Measurements from ENCODE around the gene ASB3.
"Not testable (repeated sequence)": the region's sequence is repeated elsewhere in the genome, so short reads cannot be mapped to it uniquely, and the experiment has no call there.

The ASB3 gene

GRCh38 chr2:53786352-53786704 is 425 bp downstream of the ASB3 start:
- FAIRE-seq (no peak), DNase-seq (ENCODE audit: low spot score) (peak; percentile 27)

GRCh38 chr2:53785366-53785765 is 1.4 kb downstream of the ASB3 start:
- DNase-seq (ENCODE audit: low spot score): no peak
- no peak for FAIRE-seq

- no peak for FAIRE-seq
- no peak for DNase-seq (ENCODE audit: low spot score)
Measured at GRCh38 chr2:53784436-53784835, 2.3 kb downstream of the ASB3 start.

- FAIRE-seq: no peak
Measured at GRCh38 chr2:53782676-53783075, 4.1 kb downstream of the ASB3 start.

DNA sequence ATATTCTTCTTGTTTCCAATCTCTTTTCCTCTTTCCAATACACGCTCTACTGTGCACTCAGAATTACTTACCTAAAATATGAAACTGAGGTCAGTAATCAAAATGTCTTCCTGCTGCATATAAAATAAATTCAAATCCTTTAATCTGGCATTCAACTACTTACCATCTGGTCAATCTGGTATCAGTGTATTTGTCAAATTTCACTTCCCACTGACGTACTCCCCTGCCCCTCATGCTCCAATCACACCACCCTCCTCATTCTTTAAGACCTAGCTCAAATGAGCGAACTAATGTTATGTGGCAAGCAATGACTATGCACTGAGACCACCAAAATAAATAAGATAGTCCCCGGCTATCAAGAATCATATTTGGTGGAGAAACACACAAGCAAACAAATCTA is 6.7 kb downstream of the ASB3 start:
- FAIRE-seq: no peak
- DNase-seq (ENCODE audit: low spot score): no peak

More at GRCh38 chr2:53782676-53783075, 4.1 kb downstream of the ASB3 start:
- no peak for DNase-seq (ENCODE audit: low spot score)

DNA sequence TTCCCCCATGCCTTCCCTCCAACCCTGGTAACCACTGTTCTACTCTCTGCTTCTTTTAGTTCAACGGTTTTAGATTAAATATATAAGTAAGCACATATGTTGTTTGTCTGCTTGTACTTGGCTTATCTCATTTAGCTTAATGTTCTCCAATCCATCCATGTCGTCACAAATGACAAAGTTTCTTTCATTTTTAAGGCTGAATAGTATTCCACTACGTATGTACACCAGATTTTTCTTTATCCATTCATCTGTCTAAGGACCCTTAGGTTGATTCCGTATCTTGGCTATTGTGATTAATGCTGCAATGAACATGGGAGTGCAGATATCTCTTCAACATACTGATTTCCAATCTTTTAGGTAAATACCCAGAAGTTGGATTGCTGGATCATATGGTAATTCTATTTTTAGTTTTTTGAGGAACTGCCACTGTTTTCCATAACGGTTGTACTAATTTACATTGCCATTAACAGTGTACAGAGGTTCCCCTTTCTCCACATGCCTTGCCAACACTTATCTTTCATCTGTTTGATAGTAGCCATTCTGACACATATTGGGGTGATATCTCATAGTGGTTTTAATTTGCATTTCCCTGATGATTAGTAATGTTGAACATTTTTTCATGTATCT is 8.1 kb downstream of the ASB3 start:
- FAIRE-seq (peak; percentile 20), DNase-seq (ENCODE audit: low spot score) (no peak)

GRCh38 chr2:53777134-53777533 is 9.6 kb downstream of the ASB3 start:
- no peak for DNase-seq (ENCODE audit: low spot score)

GRCh38 chr2:53770264-53770663 is 16.5 kb downstream of the ASB3 start:
- no peak for FAIRE-seq
- peak; percentile 35 for DNase-seq (ENCODE audit: low spot score)

More at GRCh38 chr2:53777134-53777533, 9.6 kb downstream of the ASB3 start:
- FAIRE-seq: no peak

- FAIRE-seq (no peak), DNase-seq (ENCODE audit: low spot score) (no peak)
Measured at GRCh38 chr2:53769318-53769945, 17.3 kb downstream of the ASB3 start.

DNA sequence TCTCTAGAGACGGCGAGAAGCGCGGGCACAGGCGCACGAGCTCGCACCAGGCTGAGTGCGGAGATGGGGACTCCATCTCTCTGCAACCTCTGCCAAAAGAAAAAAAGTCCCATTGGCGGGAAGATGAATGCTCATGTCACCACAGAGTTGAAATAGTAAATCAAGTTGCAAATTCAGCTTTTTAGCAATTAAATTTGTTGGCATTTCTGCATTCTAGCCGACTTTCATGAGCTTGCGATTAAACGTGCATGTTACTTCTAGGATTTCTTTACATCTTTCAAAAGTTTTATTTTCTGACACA is 18.6 kb downstream of the ASB3 start:
- FAIRE-seq (no peak), DNase-seq (ENCODE audit: low spot score) (no peak)

DNA sequence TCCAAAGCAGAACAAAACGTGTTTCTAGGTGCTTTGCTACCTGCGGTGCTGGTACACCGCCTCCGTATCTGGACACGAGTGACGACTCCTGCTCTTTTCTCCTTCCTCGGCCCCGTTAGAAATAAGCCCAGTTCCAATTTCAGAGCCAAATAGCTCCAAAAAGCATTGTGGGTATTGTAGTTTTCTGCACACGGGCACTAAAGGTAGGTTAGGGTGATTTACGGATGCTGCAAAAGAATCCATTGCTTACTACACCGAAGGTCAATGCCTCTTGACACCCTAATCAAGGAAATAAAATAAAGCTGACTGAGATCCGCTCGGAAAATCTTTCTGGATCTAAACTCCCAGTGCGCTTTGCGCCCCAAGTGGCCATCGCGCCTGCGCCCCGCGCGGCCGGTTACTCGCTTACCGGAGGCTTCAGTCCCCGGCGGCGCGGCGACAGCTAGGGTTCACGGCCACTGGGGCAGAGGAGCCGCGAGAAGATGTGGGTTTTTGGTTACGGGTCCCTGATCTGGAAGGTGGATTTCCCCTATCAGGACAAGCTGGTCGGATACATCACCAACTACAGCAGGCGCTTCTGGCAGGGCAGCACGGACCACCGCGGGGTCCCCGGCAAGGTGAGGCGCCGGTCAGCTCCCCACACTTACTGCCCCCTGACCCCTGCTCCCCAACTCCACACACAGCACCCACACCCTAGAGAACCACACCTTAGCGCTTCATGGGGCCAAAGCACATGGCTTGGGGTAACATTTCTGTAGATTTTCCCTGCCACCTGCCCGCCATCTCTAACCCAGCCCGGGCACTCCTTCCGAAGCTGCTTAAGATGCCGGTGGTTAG is 19.1 kb downstream of the ASB3 start, which contains the start of gene CHAC2:
TSS of gene CHAC2 (plus strand) at position 400 of the 837 bp plus-strand sequence. CDS start at position 483, 83 bp downstream.
- FAIRE-seq (no peak), DNase-seq (ENCODE audit: low spot score) (peak; percentile 89)

DNA sequence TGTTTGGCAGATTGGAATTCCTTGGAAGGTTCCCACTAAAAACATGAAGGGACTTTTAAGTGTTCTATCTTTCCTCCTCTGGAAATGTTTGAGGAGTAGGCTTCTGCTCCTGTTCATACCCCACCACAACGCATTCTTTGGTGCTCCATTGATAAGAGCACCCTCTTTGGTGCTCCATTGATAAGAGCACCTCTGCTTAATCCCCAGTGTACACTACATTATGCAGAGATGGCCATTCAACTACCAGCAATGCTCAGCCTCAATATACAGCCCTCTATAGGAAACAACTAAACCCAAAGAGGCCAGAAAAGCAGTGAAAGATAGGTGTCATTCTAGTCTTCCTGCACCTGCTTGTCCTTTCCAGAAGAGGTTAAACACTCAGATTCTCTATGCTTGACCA is 21.0 kb downstream of the ASB3 start:
- DNase-seq (ENCODE audit: low spot score): no peak
- no peak for FAIRE-seq

- DNase-seq (ENCODE audit: low spot score); FAIRE-seq: not testable (repeated sequence)
Measured at GRCh38 chr2:53757206-53757605, 29.5 kb downstream of the ASB3 start.

DNA sequence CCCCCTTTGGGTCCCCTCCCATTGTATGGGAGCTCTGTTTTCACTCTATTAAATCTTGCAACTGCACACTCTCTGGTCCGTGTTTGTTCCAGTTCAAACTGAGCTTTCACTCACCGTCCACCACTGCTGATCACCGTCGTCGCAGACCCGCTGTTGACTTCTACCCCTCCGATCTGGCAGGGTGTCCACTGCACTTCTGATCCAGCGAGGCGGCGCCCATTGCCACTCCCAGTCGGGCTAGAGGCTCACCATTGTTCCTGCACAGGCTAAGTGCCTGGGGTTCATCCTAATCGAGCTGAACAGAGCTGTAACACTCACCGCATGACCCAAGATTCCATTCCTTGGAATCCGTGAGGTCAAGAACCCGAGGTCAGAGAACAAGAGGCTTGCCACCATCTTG is 30.1 kb downstream of the ASB3 start:
- FAIRE-seq (no peak), DNase-seq (ENCODE audit: low spot score) (no peak)

DNA sequence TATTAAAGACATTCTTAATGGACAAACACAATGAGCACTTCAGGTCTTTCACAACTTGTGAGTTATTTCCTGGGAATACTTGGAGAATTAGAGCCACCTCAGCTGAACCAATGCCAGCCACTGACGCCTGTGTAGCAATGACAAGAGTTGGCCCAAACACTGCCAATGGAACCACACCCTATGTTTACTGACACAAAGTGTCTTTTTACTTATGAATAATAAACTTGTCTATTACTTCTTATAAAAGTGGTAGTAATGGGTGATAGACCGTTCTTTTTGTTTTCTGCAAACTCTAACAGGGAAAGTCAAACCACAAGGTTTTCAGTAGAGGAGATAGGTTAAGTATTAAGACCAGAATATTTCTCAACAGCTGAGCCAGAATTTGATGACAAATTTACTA is 31.6 kb downstream of the ASB3 start:
- DNase-seq (ENCODE audit: low spot score) (no peak), FAIRE-seq (no peak)

- FAIRE-seq: no peak
- no peak for DNase-seq (ENCODE audit: low spot score)
Measured at GRCh38 chr2:53753041-53753440, 33.7 kb downstream of the ASB3 start.

DNA sequence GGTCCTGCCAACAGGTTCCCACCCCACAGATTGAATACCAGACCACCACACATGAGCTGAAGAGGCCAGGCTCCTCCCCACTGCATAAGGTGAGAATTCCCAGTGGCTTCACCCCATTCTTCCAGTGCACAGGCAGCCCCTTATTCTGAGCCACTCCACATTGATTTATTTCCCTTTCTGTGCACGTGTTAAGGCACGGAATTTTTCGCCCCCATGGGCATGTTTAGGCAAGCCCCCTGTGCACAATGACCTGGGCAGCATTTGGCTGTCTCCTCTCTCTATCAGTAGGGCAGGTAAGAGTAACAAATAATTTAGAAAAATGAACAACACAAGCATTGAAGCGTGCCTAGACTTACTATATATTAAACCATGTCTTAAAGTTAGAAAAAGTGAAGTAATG is 34.4 kb downstream of the ASB3 start:
- DNase-seq (ENCODE audit: low spot score) (no peak), FAIRE-seq (no peak)

GRCh38 chr2:53751728-53752127 is 35.0 kb downstream of the ASB3 start:
- no peak for FAIRE-seq
- no peak for DNase-seq (ENCODE audit: low spot score)

- FAIRE-seq (no peak), DNase-seq (ENCODE audit: low spot score) (no peak)
Measured at GRCh38 chr2:53750041-53750768, 36.5 kb downstream of the ASB3 start.

GRCh38 chr2:53744395-53745065 is 42.2 kb downstream of the ASB3 start:
- FAIRE-seq: no peak
- DNase-seq (ENCODE audit: low spot score): no peak

GRCh38 chr2:53740170-53740569 is 46.6 kb downstream of the ASB3 start:
- FAIRE-seq: no peak
- DNase-seq (ENCODE audit: low spot score): peak; percentile 12
